Ishikawa (cell line): Measurements from ENCODE around the gene UBA1.
A peak's percentile ranks its signal among the peaks of the same experiment; 100 is the strongest.

Source experiments
- CEBPB ChIP-seq: IDR thresholded peaks from 2 replicates; pipeline ENCODE4 v1.6.1; 2012
- CREB1 ChIP-seq: IDR thresholded peaks from 2 replicates; pipeline ENCODE4 v1.6.1; 2012; ENCODE audit warnings: low read depth
- EGR1 ChIP-seq: IDR thresholded peaks from 2 replicates; pipeline ENCODE4 v1.6.1; 2012
- EP300 ChIP-seq: IDR thresholded peaks from 2 replicates; pipeline ENCODE4 v1.6.1; 2012; ENCODE audit warnings: borderline replicate concordance
- FOXM1 ChIP-seq: IDR thresholded peaks from 2 replicates; pipeline ENCODE4 v1.6.1; 2012; ENCODE audit warnings: low read depth, borderline replicate concordance
- MAX ChIP-seq: IDR thresholded peaks from 2 replicates; pipeline ENCODE4 v1.6.1; 2012
- NFIC ChIP-seq: IDR thresholded peaks from 2 replicates; pipeline ENCODE4 v1.6.1; 2012
- RAD21 ChIP-seq: IDR thresholded peaks from 2 replicates; pipeline ENCODE4 v1.6.1; 2012; ENCODE audit warnings: low read depth
- REST ChIP-seq: IDR thresholded peaks from 2 replicates; pipeline ENCODE4 v1.6.1; 2012; ENCODE audit warnings: low read depth, mild to moderate bottlenecking
- TAF1 ChIP-seq: IDR thresholded peaks from 2 replicates; pipeline ENCODE4 v1.6.1; 2012; ENCODE audit warnings: low read depth, mild to moderate bottlenecking
- TCF12 ChIP-seq: IDR thresholded peaks from 2 replicates; pipeline ENCODE4 v1.6.1; 2012; ENCODE audit warnings: low read depth
- TEAD4 ChIP-seq: IDR thresholded peaks from 2 replicates; pipeline ENCODE4 v1.6.1; 2012
- USF1 ChIP-seq: IDR thresholded peaks from 2 replicates; pipeline ENCODE4 v1.6.1; 2012
- YY1 ChIP-seq: IDR thresholded peaks from 2 replicates; pipeline ENCODE4 v1.6.1; 2012; ENCODE audit warnings: low read depth
- ZBTB7A ChIP-seq: IDR thresholded peaks from 2 replicates; pipeline ENCODE4 v1.6.1; 2012; ENCODE audit warnings: low read depth

Gene UBA1

GRCh38 chrX:47215291-47215900, 21.8 kb downstream of the UBA1 start:
- no peak for TF ChIP-seq MAX
- TF ChIP-seq TCF12: no peak
- TF ChIP-seq CEBPB: no peak
- TF ChIP-seq NFIC: no peak
- no peak for TF ChIP-seq REST
- no peak for TF ChIP-seq ZBTB7A
- TF ChIP-seq TEAD4: no peak
- no peak for TF ChIP-seq YY1
- TF ChIP-seq USF1: no peak
- TF ChIP-seq CREB1: no peak
- TF ChIP-seq TAF1: no peak
- TF ChIP-seq FOXM1: no peak
- TF ChIP-seq EP300: no peak
- no peak for TF ChIP-seq EGR1

- TF ChIP-seq TCF12 (no peak), YY1 (no peak), NFIC (no peak), EP300 (no peak), REST (no peak), EGR1 (no peak), TAF1 (no peak), RAD21 (no peak), TEAD4 (no peak), CREB1 (no peak), MAX (no peak), ZBTB7A (no peak), FOXM1 (no peak), USF1 (no peak), CEBPB (no peak)
These were observed 22.8 kb downstream of the UBA1 start for GRCh38 chrX:47216393-47216925.

- TF ChIP-seq TEAD4 (no peak), USF1 (no peak), FOXM1 (no peak), MAX (0 out of 2 replicates have a peak, but pooled peaks have one; percentile 10), CEBPB (no peak)
These were observed 23.7 kb downstream of the UBA1 start for GRCh38 chrX:47217121-47217851.

- no peak for TF ChIP-seq TEAD4
- TF ChIP-seq TAF1: no peak
- no peak for TF ChIP-seq EGR1
- no peak for TF ChIP-seq MAX
- TF ChIP-seq RAD21: no peak
- TF ChIP-seq CEBPB: no peak
- no peak for TF ChIP-seq REST
- TF ChIP-seq CREB1: no peak
- TF ChIP-seq NFIC: no peak
- no peak for TF ChIP-seq TCF12
- TF ChIP-seq USF1: no peak
- TF ChIP-seq YY1: no peak
- no peak for TF ChIP-seq ZBTB7A
- no peak for TF ChIP-seq FOXM1
- TF ChIP-seq EP300: no peak
These were observed 24.2 kb downstream of the UBA1 start for GRCh38 chrX:47217852-47218279.
